Spleen (tissue), 11 donors: Measurements from ENCODE around the gene PTBP1. TPM values are rescaled to one million over a fixed set of nuclear protein-coding genes. Genes with fewer than 3 reads are reported as not detected.

Experiments used
- DNase-seq: peaks from one replicate; pipeline ENCODE4 v3.0.0-alpha.2; 2020
- H3K27ac ChIP-seq, 8 donors: fragments of 200-600 bp; sonication (generic) in 7 of 8; 1 replicate in 4 of 8; 2 replicates in 4 of 8; pipeline versions ENCODE4 v1.5.0 to v1.8.0; 2016 to 2021; ENCODE audit warnings: inconsistent platforms in 4 of 8, mild to moderate bottlenecking in 4 of 8, moderate library complexity in 1 of 8
- H3K27me3 ChIP-seq, 7 donors: fragments of 200-600 bp; sonication (generic) in 6 of 7; replicated peaks in 1 of 7; 1 replicate in 4 of 7; 2 replicates in 3 of 7; pipeline versions ENCODE4 v1.5.0 to v1.8.0; 2016 to 2021; ENCODE audit warnings: inconsistent platforms in 3 of 7, mild to moderate bottlenecking in 1 of 7
- H3K36me3 ChIP-seq, 6 donors: fragments of 200-600 bp; sonication (generic) in 5 of 6; 1 replicate in 4 of 6; 2 replicates in 2 of 6; pipeline versions ENCODE4 v1.5.0 to v1.8.0; 2016 to 2021; ENCODE audit warnings: inconsistent platforms in 2 of 6
- H3K4me1 ChIP-seq, 6 donors: fragments of 200-600 bp; sonication (generic) in 5 of 6; 1 replicate in 3 of 6; 2 replicates in 3 of 6; pipeline versions ENCODE4 v1.5.0 to v1.8.0; 2016 to 2021; ENCODE audit warnings: inconsistent platforms in 3 of 6
- H3K4me3 ChIP-seq, 8 donors: fragments of 200-600 bp; sonication (generic) in 7 of 8; 1 replicate in 4 of 8; 2 replicates in 4 of 8; pipeline versions ENCODE4 v1.5.0 to v1.8.0; 2016 to 2021; ENCODE audit warnings: inconsistent platforms in 4 of 8, mild to moderate bottlenecking in 4 of 8, moderate library complexity in 2 of 8
- H3K9me3 ChIP-seq, 8 donors: fragments of 200-600 bp; sonication (generic) in 7 of 8; 1 replicate in 4 of 8; 2 replicates in 4 of 8; pipeline versions ENCODE4 v1.5.0 to v1.8.0; 2016 to 2021; ENCODE audit warnings: inconsistent platforms in 4 of 8
- CTCF ChIP-seq, 11 experiments: fragments of 200-600 bp in 7 of 11; fragments of 450-650 bp in 4 of 11; sonication (generic) in 4 of 11; IDR thresholded peaks in 8 of 11; conservative IDR thresholded peaks in 3 of 11; 1 replicate in 7 of 11; 2 replicates in 4 of 11; pipeline versions ENCODE4 v1.4.0 to v1.8.0; 2016 to 2021; ENCODE audit warnings: antibody characterized with exemption in 11 of 11, inconsistent platforms in 4 of 11, mild to moderate bottlenecking in 1 of 11
- POLR2A ChIP-seq, 3 donors: fragments of 450-650 bp; IDR thresholded peaks; one replicate each; pipeline ENCODE4 v1.5.1; 2017; ENCODE audit warnings: antibody characterized with exemption in 3 of 3, mild to moderate bottlenecking in 1 of 3
- POLR2AphosphoS5 ChIP-seq, 3 donors: sonication (generic); formaldehyde crosslinking; IDR thresholded peaks; one replicate each; pipeline ENCODE4 v1.5.1; 2017; ENCODE audit warnings: antibody characterized with exemption in 3 of 3
- WGBS, 5 donors: extraction: QIAGEN DNeasy Blood & Tissue Kit in 3 of 5; methylation state at CpG; one replicate each; pipeline versions ENCODE4 v1.1.5 to v1.1.7; 2013 to 2018; 5-methylcytosine and 5-hydroxymethylcytosine counted together
- intact Hi-C: fragments of 100-400 bp; cut with DNase I; formaldehyde crosslinking; loops from one replicate; pipeline ENCODE4 v1.15.0; 2023; ENCODE audit warnings: low total_unique reads
- polyA plus RNA-seq, 3 donors: library from polyadenylated mRNA; stranded (reverse); fragments of 200-250 nt; gene quantifications; one replicate each; pipeline ENCODE4 v1.2.1, GENCODE V29; 2013
- total RNA-seq, 7 donors: library from RNA; depleted of rRNA in 3 of 7; stranded (reverse); fragments of >200 nt in 3 of 7; fragmentation: NEBNext Ultra II Directional in 4 of 7; extraction: Animal tissue kit (Norgen Biotek cat#: 25700) in 4 of 7; gene quantifications; one replicate each; pipeline versions ENCODE4 v1.1.0 to v1.2.1, GENCODE V29; 2016 to 2021
- donor health status: healthy with polysubstance abuse.
- donor health status: DM: no; HTN: no; CAD: no; lungs with moderate emphysema.
- donor health status: DM: no; HTN: no; CAD: no.
- donor health status: Bipolar disorder and iron deficiency.
- donor health status: healthy.
- donor health status: DM: no; HTN: no; CAD: no.
- donor health status: DM: yes; HTN: yes; CAD: no.

PTBP1 gene
- total and polyA plus RNA-seq, 10 donors, result 89.9 to 305 (median 176) TPM

DNA sequence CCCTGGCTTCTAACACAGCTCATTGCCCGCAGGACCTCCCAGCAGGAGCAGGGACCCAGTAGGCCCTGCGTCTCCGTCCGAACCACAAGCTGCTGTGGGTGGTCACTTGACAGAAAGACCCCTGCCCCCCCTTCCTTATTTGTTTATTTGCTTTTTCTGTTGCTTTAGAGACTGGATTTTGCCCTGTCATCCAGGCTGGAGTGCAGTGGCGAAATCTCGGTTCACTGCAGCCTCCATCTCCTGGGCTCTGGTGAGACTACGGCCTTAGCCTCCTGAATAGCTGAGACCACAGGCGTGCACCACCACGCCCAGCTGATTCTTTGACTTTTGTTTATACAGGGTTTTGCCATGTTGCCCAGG, 7.6 kb upstream of the PTBP1 start:
- 58 to 75% (median 68%) methylated on average over 9 of the region's 9 CpGs for WGBS, 5 donors
- no peaks in the 10 kb centered on the region for H3K36me3 ChIP-seq
- no peaks in the 10 kb centered on the region for H3K27me3 ChIP-seq
- H3K9me3 ChIP-seq, result no peaks in the 10 kb centered on the region
- no peak overlapping the region for H3K4me3 ChIP-seq
- intact Hi-C loops, result loop anchor here (10.0 kb wide), 2 partner anchors 135 to 195 kb away; partner anchors contain the start of genes ARID3A and WDR18
- H3K27ac ChIP-seq, result peak overlapping the region; percentile 49 to 84 (median 74)
- no peak for TF ChIP-seq CTCF (IDR thresholded peaks at IDR 0.05 in 8 of 11, conservative IDR thresholded peaks at IDR 0.05 in 3 of 11)
- TF ChIP-seq POLR2AphosphoS5 (IDR thresholded peaks at IDR 0.05), result no peak
- no peak for DNase-seq
- peaks cover 11 to 59% (median 33%) of the 10 kb centered on the region in 6 donors for H3K4me1 ChIP-seq

DNA sequence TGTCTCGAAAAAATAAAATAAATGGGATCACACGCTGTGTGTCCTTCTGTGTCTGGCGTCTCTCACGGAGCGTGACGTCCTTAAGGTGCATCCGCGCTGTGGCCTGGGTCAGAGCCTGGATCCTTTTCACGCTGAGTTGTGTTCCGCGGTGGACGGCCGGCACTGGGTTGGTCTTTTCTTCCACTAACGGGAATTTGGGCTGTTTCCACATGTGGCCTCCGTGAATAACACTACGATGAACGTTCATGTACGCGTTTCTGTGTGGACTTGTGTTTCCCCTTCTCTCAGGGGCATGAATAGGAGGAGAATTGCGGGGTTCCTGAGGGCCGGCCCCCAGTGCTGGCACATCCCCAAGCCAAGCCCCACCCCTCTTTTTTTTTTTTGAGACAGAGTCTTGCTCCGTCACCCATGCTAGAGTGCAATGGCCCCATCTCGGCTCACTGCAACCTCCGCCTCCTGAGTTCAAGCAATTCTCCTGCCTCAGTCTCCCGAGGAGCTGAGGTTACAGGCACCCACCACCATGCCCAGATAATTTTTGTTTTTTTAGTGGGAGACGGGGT, 6.2 kb upstream of the PTBP1 start:
- intact Hi-C loops, result no loop called here
- DNase-seq, result no peak

GRCh38 chr19:791567-792305, 5.5 kb upstream of the PTBP1 start:
- intact Hi-C loops, result no loop called here
- H3K4me1 ChIP-seq, result peaks cover 15 to 73% (median 43%) of the 10 kb centered on the region in 6 donors
- WGBS, 5 donors, result 35 to 64% (median 51%) methylated on average over 7 to 8 of the region's 8 CpGs
- no peaks in the 10 kb centered on the region for H3K36me3 ChIP-seq
- peak; percentile 69 for DNase-seq
- no peak overlapping the region for H3K4me3 ChIP-seq
- peak overlapping the region in 7 of 8 donors; percentile 29 to 84 (median 73) for H3K27ac ChIP-seq
- TF ChIP-seq CTCF (IDR thresholded peaks at IDR 0.05 in 8 of 11, conservative IDR thresholded peaks at IDR 0.05 in 3 of 11) (no peak), POLR2A (IDR thresholded peaks at IDR 0.05) (no peak), POLR2AphosphoS5 (IDR thresholded peaks at IDR 0.05) (no peak)
- H3K27me3 ChIP-seq, result no peaks in the 10 kb centered on the region
- no peaks in the 10 kb centered on the region for H3K9me3 ChIP-seq

More for the DNA sequence above, 6.2 kb upstream of the PTBP1 start:
- Histone ChIP-seq H3K36me3 (no peaks in the 10 kb centered on the region), H3K27ac (peak overlapping the region in 6 of 8 donors; percentile 29 to 84 (median 76)), H3K27me3 (no peaks in the 10 kb centered on the region), H3K4me3 (no peak overlapping the region), H3K4me1 (peaks cover 11 to 67% (median 37%) of the 10 kb centered on the region in 6 donors), H3K9me3 (no peaks in the 10 kb centered on the region)
- TF ChIP-seq POLR2AphosphoS5 (IDR thresholded peaks at IDR 0.05) (no peak), CTCF (IDR thresholded peaks at IDR 0.05 in 8 of 11, conservative IDR thresholded peaks at IDR 0.05 in 3 of 11) (no peak), POLR2A (IDR thresholded peaks at IDR 0.05) (no peak)
- 80 to 86% (median 82%) methylated on average over 26 of the region's 26 CpGs for WGBS, 5 donors

DNA sequence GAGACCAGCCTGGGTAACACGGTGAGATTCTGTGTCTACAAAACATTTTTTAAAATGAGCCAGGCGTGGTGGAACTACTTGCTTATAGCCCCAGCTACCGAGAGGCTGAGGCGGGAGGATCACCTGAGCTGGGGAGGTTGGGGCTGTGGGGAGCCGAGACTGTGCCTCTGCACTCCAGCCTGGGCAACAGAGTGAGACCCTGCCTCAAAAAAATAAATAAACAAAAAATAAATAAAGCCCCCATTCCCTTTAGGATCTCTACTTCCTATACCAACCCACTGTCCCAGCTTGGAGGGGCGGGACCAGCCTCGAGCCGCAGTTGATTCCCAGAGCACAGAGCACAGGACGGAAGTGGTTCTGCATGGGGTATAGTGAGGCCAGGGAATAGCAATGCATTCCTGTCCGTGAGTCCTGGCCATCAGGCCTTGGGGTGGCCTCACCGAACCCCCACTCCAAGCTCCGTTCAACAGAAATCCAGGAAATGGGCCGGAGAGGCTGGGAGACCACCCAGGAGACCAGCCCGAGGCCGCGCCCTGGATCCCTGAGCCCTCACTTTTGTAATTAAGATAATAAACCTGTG, 4.9 kb upstream of the PTBP1 start:
- intact Hi-C loops, result no loop called here
- Histone ChIP-seq H3K9me3 (no peaks in the 10 kb centered on the region), H3K36me3 (no peaks in the 10 kb centered on the region), H3K4me3 (no peak overlapping the region), H3K27ac (peak overlapping the region in 7 of 8 donors; percentile 32 to 84 (median 73)), H3K27me3 (no peaks in the 10 kb centered on the region), H3K4me1 (peaks cover 15 to 72% (median 43%) of the 10 kb centered on the region in 6 donors)
- TF ChIP-seq CTCF (IDR thresholded peaks at IDR 0.05 in 8 of 11, conservative IDR thresholded peaks at IDR 0.05 in 3 of 11) (no peak), POLR2A (IDR thresholded peaks at IDR 0.05) (no peak), POLR2AphosphoS5 (IDR thresholded peaks at IDR 0.05) (no peak)
- DNase-seq, result no peak
- 76 to 88% (median 79%) methylated on average over 16 of the region's 16 CpGs for WGBS, 5 donors
